NT2/D1 (cell line): ENCODE results near the gene CDH5.

Experiments
- DNase-seq: peaks from one replicate; pipeline ENCODE4 v3.0.0-alpha.2; 2011; ENCODE audit warnings: low read depth, low spot score
- H3K27me3 ChIP-seq: 2 replicates; pipeline ENCODE4 v1.6.0; 2011; ENCODE audit warnings: mild to moderate bottlenecking; ENCODE audit not compliant: insufficient read length, insufficient read depth
- H3K36me3 ChIP-seq: 2 replicates; pipeline ENCODE4 v1.6.1; 2011; ENCODE audit warnings: mild to moderate bottlenecking, low read length, mixed read lengths; ENCODE audit not compliant: insufficient read depth, insufficient read length
- H3K4me1 ChIP-seq: 2 replicates; pipeline ENCODE4 v1.5.1; 2011; ENCODE audit not compliant: insufficient read depth, insufficient read length
- H3K4me3 ChIP-seq: 2 replicates; pipeline ENCODE4 v1.5.1; 2011; ENCODE audit warnings: low read depth; ENCODE audit not compliant: insufficient read length
- H3K9ac ChIP-seq: 2 replicates; pipeline ENCODE4 v1.6.0; 2011; ENCODE audit warnings: low read depth; ENCODE audit not compliant: insufficient read length
- H3K9me3 ChIP-seq: 2 replicates; pipeline ENCODE4 v1.5.1; 2011; ENCODE audit warnings: mild to moderate bottlenecking, low read length; ENCODE audit not compliant: insufficient read depth
- SUZ12 ChIP-seq: IDR thresholded peaks from 2 replicates; pipeline ENCODE4 v1.6.1; 2011; ENCODE audit not compliant: insufficient read length, insufficient read depth; ENCODE audit errors: extremely low read depth
- YY1 ChIP-seq: IDR thresholded peaks from 2 replicates; pipeline ENCODE4 v1.6.1; 2011; ENCODE audit not compliant: insufficient read length, insufficient read depth
- ZNF274 ChIP-seq: IDR thresholded peaks from 2 replicates; pipeline ENCODE4 v1.6.1; 2011; ENCODE audit warnings: mild to moderate bottlenecking, low read depth, low read length

The CDH5 gene

GRCh38 chr16:66440271-66440802, 73.8 kb downstream of the CDH5 start:
- DNase-seq, result no peak
- Histone ChIP-seq H3K9me3 (no peaks in the 10 kb centered on the region), H3K36me3 (no peaks in the 10 kb centered on the region), H3K4me3 (no peak overlapping the region), H3K27me3 (no peaks in the 10 kb centered on the region), H3K4me1 (peaks cover 13% of the 10 kb centered on the region), H3K9ac (no peak overlapping the region)
- TF ChIP-seq ZNF274 (no peak), YY1 (no peak)

GRCh38 chr16:66440970-66441369, 74.5 kb downstream of the CDH5 start:
- no peak for DNase-seq
- H3K36me3 ChIP-seq, result no peaks in the 10 kb centered on the region
- TF ChIP-seq ZNF274 (no peak), YY1 (no peak), SUZ12 (no peak)
- H3K4me3 ChIP-seq, result no peak overlapping the region
- peaks cover 11% of the 10 kb centered on the region for H3K4me1 ChIP-seq
- no peak overlapping the region for H3K9ac ChIP-seq
- no peaks in the 10 kb centered on the region for H3K9me3 ChIP-seq
- H3K27me3 ChIP-seq, result no peaks in the 10 kb centered on the region

GRCh38 chr16:66441586-66442375, 75.3 kb downstream of the CDH5 start:
- no peak for TF ChIP-seq SUZ12
- TF ChIP-seq ZNF274, result no peak
- no peak for TF ChIP-seq YY1
- Histone ChIP-seq H3K36me3 (no peaks in the 10 kb centered on the region), H3K4me1 (peaks cover 11% of the 10 kb centered on the region), H3K27me3 (no peaks in the 10 kb centered on the region), H3K9me3 (no peaks in the 10 kb centered on the region), H3K9ac (no peak overlapping the region), H3K4me3 (no peak overlapping the region)
- DNase-seq, result no peak

GRCh38 chr16:66442502-66443268, 76.2 kb downstream of the CDH5 start:
- TF ChIP-seq ZNF274 (no peak), YY1 (no peak)
- no peak overlapping the region for H3K9ac ChIP-seq
- peaks cover 7% of the 10 kb centered on the region for H3K4me1 ChIP-seq
- no peaks in the 10 kb centered on the region for H3K9me3 ChIP-seq
- no peaks in the 10 kb centered on the region for H3K27me3 ChIP-seq
- H3K36me3 ChIP-seq, result no peaks in the 10 kb centered on the region
- H3K4me3 ChIP-seq, result no peak overlapping the region
- DNase-seq, result no peak

GRCh38 chr16:66443269-66443652, 76.8 kb downstream of the CDH5 start:
- no peak for DNase-seq
- peaks cover 7% of the 10 kb centered on the region for H3K4me1 ChIP-seq

GRCh38 chr16:66444049-66444481, 77.6 kb downstream of the CDH5 start:
- Histone ChIP-seq H3K36me3 (no peaks in the 10 kb centered on the region), H3K9ac (no peak overlapping the region), H3K4me3 (no peak overlapping the region), H3K9me3 (no peaks in the 10 kb centered on the region), H3K27me3 (no peaks in the 10 kb centered on the region), H3K4me1 (peaks cover 5% of the 10 kb centered on the region)
- no peak for TF ChIP-seq SUZ12
- no peak for TF ChIP-seq ZNF274
- no peak for TF ChIP-seq YY1
- DNase-seq, result no peak

More at GRCh38 chr16:66443269-66443652, 76.8 kb downstream of the CDH5 start:
- Histone ChIP-seq H3K27me3 (no peaks in the 10 kb centered on the region), H3K36me3 (no peaks in the 10 kb centered on the region), H3K4me3 (no peak overlapping the region), H3K9ac (no peak overlapping the region), H3K9me3 (no peaks in the 10 kb centered on the region)
- TF ChIP-seq YY1 (no peak), ZNF274 (no peak), SUZ12 (no peak)

- Histone ChIP-seq H3K4me1 (peaks cover 3% of the 10 kb centered on the region), H3K36me3 (no peaks in the 10 kb centered on the region), H3K9ac (no peak overlapping the region), H3K27me3 (no peaks in the 10 kb centered on the region), H3K9me3 (no peaks in the 10 kb centered on the region), H3K4me3 (no peak overlapping the region)
- no peak for DNase-seq
- TF ChIP-seq ZNF274, result no peak
- no peak for TF ChIP-seq SUZ12
- no peak for TF ChIP-seq YY1
Observed at GRCh38 chr16:66446737-66447136, 80.2 kb downstream of the CDH5 start.
